Fibroblast of villous mesenchyme (primary cell): ENCODE measurements around the gene CYP4F2. TPM values are rescaled to one million over a fixed set of nuclear protein-coding genes. Genes with fewer than 3 reads are reported as not detected.
"Not testable (repeated sequence)": the region's sequence is repeated elsewhere in the genome, so short reads cannot be mapped to it uniquely, and the experiment has no call there.

Experiments used
- DNase-seq: peaks from one replicate; pipeline ENCODE4 v3.0.0-alpha.2; 2010; ENCODE audit warnings: low read depth
- H3K4me3 ChIP-seq: 2 replicates; pipeline ENCODE4 v1.5.1; 2011; ENCODE audit warnings: low read depth, mild to moderate bottlenecking, low read length
- CTCF ChIP-seq: IDR thresholded peaks from 2 replicates; pipeline ENCODE4 v1.5.1; 2012; ENCODE audit warnings: low read depth, mild to moderate bottlenecking, low read length; ENCODE audit not compliant: insufficient read depth
- total RNA-seq: library from RNA; depleted of rRNA; stranded (reverse); fragments of >200 nt; gene quantifications from 2 replicates; pipeline ENCODE4 v1.2.3, GENCODE V29; 2012

The CYP4F2 gene
- total RNA-seq, 1 donor = not detected

- no peak for TF ChIP-seq CTCF
- H3K4me3 ChIP-seq = no peak overlapping the region
- DNase-seq = no peak
These were observed 17.2 kb upstream of the CYP4F2 start for GRCh38 chr19:15915109-15915508.

GRCh38 chr19:15913830-15914229, 16.0 kb upstream of the CYP4F2 start:
- H3K4me3 ChIP-seq = no peak overlapping the region
- no peak for DNase-seq
- no peak for TF ChIP-seq CTCF

- no peak for TF ChIP-seq CTCF
- H3K4me3 ChIP-seq = no peak overlapping the region
- no peak for DNase-seq
These were observed 15.5 kb upstream of the CYP4F2 start for GRCh38 chr19:15913384-15913783.

GRCh38 chr19:15911599-15912235, 13.8 kb upstream of the CYP4F2 start:
- H3K4me3 ChIP-seq = no peak overlapping the region
- DNase-seq = no peak
- no peak for TF ChIP-seq CTCF

- no peak overlapping the region for H3K4me3 ChIP-seq
- DNase-seq = no peak
- no peak for TF ChIP-seq CTCF
These were observed 7.2 kb upstream of the CYP4F2 start for GRCh38 chr19:15905026-15905425.

GRCh38 chr19:15902898-15903297, 5.0 kb upstream of the CYP4F2 start:
- DNase-seq, H3K4me3 ChIP-seq: not testable (repeated sequence)

- no peak overlapping the region for H3K4me3 ChIP-seq
- no peak for TF ChIP-seq CTCF
- no peak for DNase-seq
These were observed 4.4 kb upstream of the CYP4F2 start for GRCh38 chr19:15902254-15902653.
